Fibroblast of lung (primary cell): ENCODE results near the gene DENND1A.

Experiments
- CTCF ChIP-seq, 2 donors: IDR thresholded peaks in 1 of 2; conservative IDR thresholded peaks in 1 of 2; 1 replicate in 1 of 2; 2 replicates in 1 of 2; pipeline ENCODE4 v1.5.1; 2011 to 2012; ENCODE audit warnings: low read length in 2 of 2, control low read depth in 1 of 2, inconsistent platforms in 1 of 2, low read depth in 1 of 2, mild to moderate bottlenecking in 1 of 2
- EZH2 ChIP-seq: IDR thresholded peaks from 2 replicates; pipeline ENCODE4 v1.5.1; 2012; ENCODE audit warnings: low read length, control low read depth, mild to moderate bottlenecking; ENCODE audit errors: missing control alignments

GRCh38 chr9:123402981-123403509, 526.9 kb downstream of the DENND1A start:
- TF ChIP-seq CTCF (conservative IDR thresholded peaks at IDR 0.05 in 1 of 2, IDR thresholded peaks at IDR 0.05 in 1 of 2; ENCODE audit: low read depth in 1 of 2, low read length in 2 of 2) (no peak), EZH2 (no peak)
